ENCODE measurements around the gene SLC24A4.

The SLC24A4 gene

DNA sequence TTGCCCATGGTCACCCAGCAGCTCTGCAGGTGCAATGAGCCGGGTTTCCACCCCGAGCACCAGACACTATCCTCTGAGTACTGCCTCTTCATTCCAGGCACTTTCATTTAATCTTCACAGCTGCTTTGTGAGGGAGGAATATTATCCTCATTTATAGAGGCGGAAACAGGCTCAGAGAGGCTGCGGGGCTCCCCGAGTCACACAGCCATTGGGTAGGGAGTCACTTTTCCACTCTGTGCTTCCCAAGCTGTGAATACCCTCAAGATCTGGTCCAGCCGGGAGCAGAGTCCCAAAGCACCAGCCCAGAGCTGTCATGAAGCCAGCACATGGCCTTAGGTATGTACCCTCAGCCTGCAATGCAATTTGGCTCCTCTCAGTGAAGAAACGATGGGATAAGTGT, 138.9 kb downstream of the SLC24A4 start:
- POLR2A ChIA-PET: no interaction called here
- TF ChIP-seq ZNF121 (tag by site-specific recombination; IDR thresholded peaks at IDR 0.05) (no peak), ZNF558 (tag by site-specific recombination; IDR thresholded peaks at IDR 0.05) (no peak), ZFP3 (tag by site-specific recombination; IDR thresholded peaks at IDR 0.05; ENCODE audit: low read depth) (no peak), OVOL3 (tag by site-specific recombination; IDR thresholded peaks at IDR 0.05) (no peak), ZNF624 (tag by site-specific recombination; IDR thresholded peaks at IDR 0.05) (no peak), ZNF19 (tag by site-specific recombination; IDR thresholded peaks at IDR 0.05; ENCODE audit: low read depth) (no peak), ZNF830 (tag by site-specific recombination; IDR thresholded peaks at IDR 0.05; ENCODE audit: low read depth) (no peak), ZNF777 (tag by site-specific recombination; IDR thresholded peaks at IDR 0.05; ENCODE audit: borderline replicate concordance) (no peak)
- TF ChIP-seq, protein P1, sequence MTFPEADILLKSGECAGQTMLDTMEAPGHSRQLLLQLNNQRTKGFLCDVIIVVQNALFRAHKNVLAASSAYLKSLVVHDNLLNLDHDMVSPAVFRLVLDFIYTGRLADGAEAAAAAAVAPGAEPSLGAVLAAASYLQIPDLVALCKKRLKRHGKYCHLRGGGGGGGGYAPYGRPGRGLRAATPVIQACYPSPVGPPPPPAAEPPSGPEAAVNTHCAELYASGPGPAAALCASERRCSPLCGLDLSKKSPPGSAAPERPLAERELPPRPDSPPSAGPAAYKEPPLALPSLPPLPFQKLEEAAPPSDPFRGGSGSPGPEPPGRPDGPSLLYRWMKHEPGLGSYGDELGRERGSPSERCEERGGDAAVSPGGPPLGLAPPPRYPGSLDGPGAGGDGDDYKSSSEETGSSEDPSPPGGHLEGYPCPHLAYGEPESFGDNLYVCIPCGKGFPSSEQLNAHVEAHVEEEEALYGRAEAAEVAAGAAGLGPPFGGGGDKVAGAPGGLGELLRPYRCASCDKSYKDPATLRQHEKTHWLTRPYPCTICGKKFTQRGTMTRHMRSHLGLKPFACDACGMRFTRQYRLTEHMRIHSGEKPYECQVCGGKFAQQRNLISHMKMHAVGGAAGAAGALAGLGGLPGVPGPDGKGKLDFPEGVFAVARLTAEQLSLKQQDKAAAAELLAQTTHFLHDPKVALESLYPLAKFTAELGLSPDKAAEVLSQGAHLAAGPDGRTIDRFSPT (tag by site-specific recombination; IDR thresholded peaks at IDR 0.05): no peak
- H3K4me1 ChIP-seq (ENCODE audit: control insufficient read depth, insufficient read depth, low read length): no peaks in the 10 kb centered on the region
- no peak overlapping the region for H3K4me3 ChIP-seq (ENCODE audit: low read depth, low read length)
- no peaks in the 10 kb centered on the region for H3K9me3 ChIP-seq (ENCODE audit: control insufficient read depth, insufficient read depth, low read depth, low read length)
- no peak overlapping the region for H3K27ac ChIP-seq (ENCODE audit: extremely low read depth, low read depth, low read length)
- CTCF ChIA-PET: interaction anchor here (1.0 kb wide), 1 partner anchor 78 kb away, joined by 3 read pairs; no protein-coding TSS in a partner anchor
- H3K36me3 ChIP-seq (ENCODE audit: control insufficient read depth in 2 of 2, insufficient read depth in 1 of 2, low read length in 2 of 2): no peaks in the 10 kb centered on the region

DNA sequence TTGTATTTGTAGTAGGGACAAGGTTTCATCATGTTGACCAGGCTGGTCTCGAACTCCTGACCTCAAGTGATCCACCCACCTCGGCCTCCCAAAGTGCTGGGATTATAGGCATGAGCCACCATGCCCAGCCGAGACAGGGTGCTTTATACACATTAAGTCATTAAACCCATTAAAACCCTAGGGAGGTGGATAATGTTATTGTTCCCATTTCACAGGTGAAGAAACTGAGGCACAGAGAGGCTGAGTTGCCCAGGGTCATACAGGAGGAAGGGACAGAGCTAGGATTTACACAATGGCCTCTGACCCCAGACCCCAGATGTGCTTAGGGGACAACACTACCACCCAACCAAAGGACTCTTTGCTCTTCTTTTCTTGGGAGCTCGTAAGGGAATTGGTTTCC, 139.6 kb downstream of the SLC24A4 start:
- ChIA-PET CTCF (interaction anchor here (0.5 to 1.0 kb wide), 3 partner anchors 77 to 718 kb away, joined by 3 read pairs; no protein-coding TSS in a partner anchor), POLR2A (no interaction called here)
- Histone ChIP-seq H3K9me3 (ENCODE audit: control insufficient read depth, insufficient read depth, low read depth, low read length) (no peaks in the 10 kb centered on the region), H3K27ac (ENCODE audit: extremely low read depth, low read depth, low read length) (no peak overlapping the region), H3K36me3 (ENCODE audit: control insufficient read depth in 2 of 2, insufficient read depth in 1 of 2, low read length in 2 of 2) (no peaks in the 10 kb centered on the region), H3K4me1 (ENCODE audit: control insufficient read depth, insufficient read depth, low read length) (no peaks in the 10 kb centered on the region), H3K4me3 (ENCODE audit: low read depth, low read length) (no peak overlapping the region)
- TF ChIP-seq GFI1B (tag by site-specific recombination; IDR thresholded peaks at IDR 0.05): no peak
- TF ChIP-seq ZNF175 (tag by site-specific recombination; IDR thresholded peaks at IDR 0.05): no peak
- TF ChIP-seq, protein P2, sequence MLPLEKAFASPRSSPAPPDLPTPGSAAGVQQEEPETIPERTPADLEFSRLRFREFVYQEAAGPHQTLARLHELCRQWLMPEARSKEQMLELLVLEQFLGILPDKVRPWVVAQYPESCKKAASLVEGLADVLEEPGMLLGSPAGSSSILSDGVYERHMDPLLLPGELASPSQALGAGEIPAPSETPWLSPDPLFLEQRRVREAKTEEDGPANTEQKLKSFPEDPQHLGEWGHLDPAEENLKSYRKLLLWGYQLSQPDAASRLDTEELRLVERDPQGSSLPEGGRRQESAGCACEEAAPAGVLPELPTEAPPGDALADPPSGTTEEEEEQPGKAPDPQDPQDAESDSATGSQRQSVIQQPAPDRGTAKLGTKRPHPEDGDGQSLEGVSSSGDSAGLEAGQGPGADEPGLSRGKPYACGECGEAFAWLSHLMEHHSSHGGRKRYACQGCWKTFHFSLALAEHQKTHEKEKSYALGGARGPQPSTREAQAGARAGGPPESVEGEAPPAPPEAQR (tag by site-specific recombination; IDR thresholded peaks at IDR 0.05): no peak
- no peak for TF ChIP-seq ZNF529 (tag by site-specific recombination; IDR thresholded peaks at IDR 0.05; ENCODE audit: insufficient replicate concordance)
- no peak for TF ChIP-seq ZNF202 (tag by site-specific recombination; IDR thresholded peaks at IDR 0.05; ENCODE audit: borderline replicate concordance)
- no peak for TF ChIP-seq ZNF664 (tag by site-specific recombination; IDR thresholded peaks at IDR 0.05)
- no peak for TF ChIP-seq ZNF670 (tag by site-specific recombination; IDR thresholded peaks at IDR 0.05; ENCODE audit: low read depth)
- no peak for TF ChIP-seq GLI2 (tag by site-specific recombination; IDR thresholded peaks at IDR 0.05; ENCODE audit: borderline replicate concordance, low read depth)
- TF ChIP-seq, protein P3, sequence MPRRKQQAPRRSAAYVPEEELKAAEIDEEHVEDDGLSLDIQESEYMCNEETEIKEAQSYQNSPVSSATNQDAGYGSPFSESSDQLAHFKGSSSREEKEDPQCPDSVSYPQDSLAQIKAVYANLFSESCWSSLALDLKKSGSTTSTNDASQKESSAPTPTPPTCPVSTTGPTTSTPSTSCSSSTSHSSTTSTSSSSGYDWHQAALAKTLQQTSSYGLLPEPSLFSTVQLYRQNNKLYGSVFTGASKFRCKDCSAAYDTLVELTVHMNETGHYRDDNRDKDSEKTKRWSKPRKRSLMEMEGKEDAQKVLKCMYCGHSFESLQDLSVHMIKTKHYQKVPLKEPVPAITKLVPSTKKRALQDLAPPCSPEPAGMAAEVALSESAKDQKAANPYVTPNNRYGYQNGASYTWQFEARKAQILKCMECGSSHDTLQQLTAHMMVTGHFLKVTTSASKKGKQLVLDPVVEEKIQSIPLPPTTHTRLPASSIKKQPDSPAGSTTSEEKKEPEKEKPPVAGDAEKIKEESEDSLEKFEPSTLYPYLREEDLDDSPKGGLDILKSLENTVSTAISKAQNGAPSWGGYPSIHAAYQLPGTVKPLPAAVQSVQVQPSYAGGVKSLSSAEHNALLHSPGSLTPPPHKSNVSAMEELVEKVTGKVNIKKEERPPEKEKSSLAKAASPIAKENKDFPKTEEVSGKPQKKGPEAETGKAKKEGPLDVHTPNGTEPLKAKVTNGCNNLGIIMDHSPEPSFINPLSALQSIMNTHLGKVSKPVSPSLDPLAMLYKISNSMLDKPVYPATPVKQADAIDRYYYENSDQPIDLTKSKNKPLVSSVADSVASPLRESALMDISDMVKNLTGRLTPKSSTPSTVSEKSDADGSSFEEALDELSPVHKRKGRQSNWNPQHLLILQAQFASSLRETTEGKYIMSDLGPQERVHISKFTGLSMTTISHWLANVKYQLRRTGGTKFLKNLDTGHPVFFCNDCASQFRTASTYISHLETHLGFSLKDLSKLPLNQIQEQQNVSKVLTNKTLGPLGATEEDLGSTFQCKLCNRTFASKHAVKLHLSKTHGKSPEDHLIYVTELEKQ (tag by site-specific recombination; IDR thresholded peaks at IDR 0.05; ENCODE audit: borderline replicate concordance): no peak
- no peak for TF ChIP-seq ZNF510 (tag by site-specific recombination; IDR thresholded peaks at IDR 0.05; ENCODE audit: insufficient replicate concordance)
- no peak for TF ChIP-seq ZNF311 (tag by site-specific recombination; IDR thresholded peaks at IDR 0.05; ENCODE audit: borderline replicate concordance)
- no peak for TF ChIP-seq ZNF133 (tag by site-specific recombination; IDR thresholded peaks at IDR 0.05)
- TF ChIP-seq, protein P4, sequence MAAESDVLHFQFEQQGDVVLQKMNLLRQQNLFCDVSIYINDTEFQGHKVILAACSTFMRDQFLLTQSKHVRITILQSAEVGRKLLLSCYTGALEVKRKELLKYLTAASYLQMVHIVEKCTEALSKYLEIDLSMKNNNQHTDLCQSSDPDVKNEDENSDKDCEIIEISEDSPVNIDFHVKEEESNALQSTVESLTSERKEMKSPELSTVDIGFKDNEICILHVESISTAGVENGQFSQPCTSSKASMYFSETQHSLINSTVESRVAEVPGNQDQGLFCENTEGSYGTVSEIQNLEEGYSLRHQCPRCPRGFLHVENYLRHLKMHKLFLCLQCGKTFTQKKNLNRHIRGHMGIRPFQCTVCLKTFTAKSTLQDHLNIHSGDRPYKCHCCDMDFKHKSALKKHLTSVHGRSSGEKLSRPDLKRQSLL (tag by site-specific recombination; IDR thresholded peaks at IDR 0.05): no peak
- no peak for TF ChIP-seq ZNF560 (tag by site-specific recombination; IDR thresholded peaks at IDR 0.05; ENCODE audit: borderline replicate concordance)
- no peak for TF ChIP-seq ZNF677 (tag by site-specific recombination; IDR thresholded peaks at IDR 0.05)

Measured in HEK293 (cell line).